PFSK-1 (cell line): ENCODE results near the gene ENOX2.

Source experiments
- TAF1 ChIP-seq: IDR thresholded peaks from 2 replicates; pipeline ENCODE4 v1.6.1; 2012; ENCODE audit warnings: low read length, control low read depth, borderline replicate concordance; ENCODE audit not compliant: insufficient read depth
- TF ChIP-seq, protein P1 (sequence below), 2 experiments: IDR thresholded peaks; 2 replicates each; pipeline versions ENCODE4 v1.6.1 to v1.8.0; 2011 to 2012; ENCODE audit warnings: low read depth in 2 of 2, low read length in 2 of 2, control low read depth in 1 of 2, inconsistent platforms in 1 of 2, mild to moderate bottlenecking in 1 of 2, moderate library complexity in 1 of 2; ENCODE audit not compliant: insufficient read depth in 1 of 2

DNA sequence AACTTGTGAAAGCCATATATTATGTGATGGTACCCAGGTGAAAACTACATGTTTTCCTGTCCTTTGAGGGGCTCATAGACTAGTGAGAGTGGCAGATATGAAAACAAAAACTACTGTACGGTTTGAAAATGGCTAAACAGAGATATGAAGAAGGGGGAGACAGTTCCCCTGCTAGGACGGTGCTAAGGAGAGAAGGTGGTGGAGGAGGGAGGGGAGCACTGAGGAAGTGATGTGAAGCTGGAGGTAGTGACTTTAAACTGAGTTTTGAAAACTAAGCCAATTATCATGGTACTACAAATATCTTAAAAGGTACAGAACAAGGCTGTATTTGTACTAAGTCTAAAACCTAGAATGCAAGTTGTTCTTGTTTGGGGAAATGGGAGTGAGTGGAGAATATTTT, 188.3 kb downstream of the ENOX2 start:
- TF ChIP-seq, protein P1, sequence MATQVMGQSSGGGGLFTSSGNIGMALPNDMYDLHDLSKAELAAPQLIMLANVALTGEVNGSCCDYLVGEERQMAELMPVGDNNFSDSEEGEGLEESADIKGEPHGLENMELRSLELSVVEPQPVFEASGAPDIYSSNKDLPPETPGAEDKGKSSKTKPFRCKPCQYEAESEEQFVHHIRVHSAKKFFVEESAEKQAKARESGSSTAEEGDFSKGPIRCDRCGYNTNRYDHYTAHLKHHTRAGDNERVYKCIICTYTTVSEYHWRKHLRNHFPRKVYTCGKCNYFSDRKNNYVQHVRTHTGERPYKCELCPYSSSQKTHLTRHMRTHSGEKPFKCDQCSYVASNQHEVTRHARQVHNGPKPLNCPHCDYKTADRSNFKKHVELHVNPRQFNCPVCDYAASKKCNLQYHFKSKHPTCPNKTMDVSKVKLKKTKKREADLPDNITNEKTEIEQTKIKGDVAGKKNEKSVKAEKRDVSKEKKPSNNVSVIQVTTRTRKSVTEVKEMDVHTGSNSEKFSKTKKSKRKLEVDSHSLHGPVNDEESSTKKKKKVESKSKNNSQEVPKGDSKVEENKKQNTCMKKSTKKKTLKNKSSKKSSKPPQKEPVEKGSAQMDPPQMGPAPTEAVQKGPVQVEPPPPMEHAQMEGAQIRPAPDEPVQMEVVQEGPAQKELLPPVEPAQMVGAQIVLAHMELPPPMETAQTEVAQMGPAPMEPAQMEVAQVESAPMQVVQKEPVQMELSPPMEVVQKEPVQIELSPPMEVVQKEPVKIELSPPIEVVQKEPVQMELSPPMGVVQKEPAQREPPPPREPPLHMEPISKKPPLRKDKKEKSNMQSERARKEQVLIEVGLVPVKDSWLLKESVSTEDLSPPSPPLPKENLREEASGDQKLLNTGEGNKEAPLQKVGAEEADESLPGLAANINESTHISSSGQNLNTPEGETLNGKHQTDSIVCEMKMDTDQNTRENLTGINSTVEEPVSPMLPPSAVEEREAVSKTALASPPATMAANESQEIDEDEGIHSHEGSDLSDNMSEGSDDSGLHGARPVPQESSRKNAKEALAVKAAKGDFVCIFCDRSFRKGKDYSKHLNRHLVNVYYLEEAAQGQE (IDR thresholded peaks at IDR 0.05; ENCODE audit: insufficient read depth in 1 of 2, low read depth in 2 of 2, low read length in 2 of 2) = no peak
- no peak for TF ChIP-seq TAF1
